GM12878 (cell line): ENCODE data around the gene RAPGEF4. TPM values are rescaled to one million over a fixed set of nuclear protein-coding genes. Genes with fewer than 3 reads are reported as not detected.

Source experiments
- ATAC-seq: fragments of 200-7000 bp; cut with Tn5 transposase; 3 replicates; pipeline ENCODE4 v1.9.1; 2020; ENCODE audit warnings: mild to moderate bottlenecking, moderate library complexity
- BruUV-seq: library from RNA; stranded (reverse); fragments of 400-500 nt; replicated peaks from 2 replicates; lab custom pipeline; 2021; lab: Mats Ljungman, UMichigan
- CTCF ChIA-PET: fragments of 300-600 bp; sonication (Branson Sonifier 250); formaldehyde crosslinking; extraction: SDS; loops from one replicate; lab custom pipeline; 2021; ENCODE audit warnings: inconsistent platforms; lab: Yijun Ruan, JAX
- POLR2A ChIA-PET: fragments of 350-600 bp; formaldehyde crosslinking; extraction: SDS; loops from one replicate; lab custom pipeline; 2021; ENCODE audit warnings: inconsistent platforms; lab: Charles Lee
- RAD21 ChIA-PET: fragments of 300-600 bp; sonication (Branson Sonifier 250); formaldehyde crosslinking; loops from one replicate; lab custom pipeline; 2023; ENCODE audit warnings: antibody characterized with exemption; ENCODE audit not compliant: unreplicated experiment; lab: Charles Lee
- SMC1A ChIA-PET: fragments of 300-600 bp; sonication (Branson Sonifier 250); formaldehyde crosslinking; loops from one replicate; lab custom pipeline; 2023; ENCODE audit not compliant: unreplicated experiment, uncharacterized antibody; lab: Charles Lee
- DNase-seq: peaks from one replicate; pipeline ENCODE4 v3.0.0-alpha.2; 2011; ENCODE audit warnings: low read depth, low spot score
- FAIRE-seq: peaks from 3 replicates; lab custom pipeline; 2011; peaks lifted over from hg19 to GRCh38; lab: Jason Lieb, UNC
- H2AFZ ChIP-seq: 2 replicates; pipeline ENCODE4 v1.6.0; 2011; ENCODE audit warnings: low read depth, low read length, control low read depth; ENCODE audit not compliant: control insufficient read depth
- H3K27ac ChIP-seq: 2 replicates; pipeline ENCODE4 v1.5.1; 2011; ENCODE audit warnings: control low read depth; ENCODE audit not compliant: control insufficient read depth, insufficient read depth
- H3K27me3 ChIP-seq, 2 experiments: replicated peaks in 1 of 2; 2 replicates each; pipeline versions ENCODE4 v1.6.0 to v1.6.1; 2011; ENCODE audit warnings: low read length in 1 of 2; ENCODE audit not compliant: control insufficient read depth in 2 of 2, insufficient read depth in 2 of 2
- H3K36me3 ChIP-seq, 2 experiments: 2 replicates each; pipeline ENCODE4 v1.5.1; 2011; ENCODE audit warnings: low read length in 1 of 2; ENCODE audit not compliant: control insufficient read depth in 2 of 2, insufficient read depth in 2 of 2
- H3K4me1 ChIP-seq: 2 replicates; pipeline ENCODE4 v1.6.1; 2011; ENCODE audit warnings: mild to moderate bottlenecking, low read length, moderate library complexity, mixed read lengths; ENCODE audit not compliant: control insufficient read depth, insufficient read depth
- H3K4me2 ChIP-seq: 2 replicates; pipeline ENCODE4 v1.6.0; 2011; ENCODE audit warnings: control low read depth; ENCODE audit not compliant: control insufficient read depth, insufficient read depth
- H3K4me3 ChIP-seq: fragments of 200-600 bp; sonication (generic); 2 replicates; pipeline ENCODE4 v1.5.1; 2016
- H3K79me2 ChIP-seq: 2 replicates; pipeline ENCODE4 v1.6.0; 2011; ENCODE audit warnings: low read length; ENCODE audit not compliant: control insufficient read depth, insufficient read depth
- H3K9ac ChIP-seq: 2 replicates; pipeline ENCODE4 v1.8.0; 2011; ENCODE audit warnings: low read length, control low read depth, mixed read lengths; ENCODE audit not compliant: control insufficient read depth, insufficient read depth
- H3K9me3 ChIP-seq: replicated peaks from 3 replicates; pipeline ENCODE4 v1.5.1; 2011; ENCODE audit warnings: mild to moderate bottlenecking, low read length; ENCODE audit not compliant: control insufficient read depth, insufficient read depth
- H4K20me1 ChIP-seq: 2 replicates; pipeline ENCODE4 v1.6.0; 2011; ENCODE audit not compliant: control insufficient read depth, insufficient read depth
- ASH2L ChIP-seq: fragments of 300-600, 200-600 bp; sonication (generic); IDR thresholded peaks from 2 replicates; pipeline ENCODE4 v1.6.1; 2017; ENCODE audit warnings: low read depth, mild to moderate bottlenecking, borderline replicate concordance
- BHLHE40 ChIP-seq, 2 experiments: fragments of 450-650 bp in 1 of 2; IDR thresholded peaks; 2 replicates each; pipeline ENCODE4 v1.6.1; 2011 to 2017; ENCODE audit warnings: low read depth in 2 of 2, borderline replicate concordance in 1 of 2, improper control_type of control experiment in 1 of 2, low read length in 1 of 2, mild to moderate bottlenecking in 1 of 2
- EZH2 ChIP-seq: IDR thresholded peaks from 2 replicates; pipeline ENCODE4 v1.6.1; 2012; ENCODE audit warnings: low read depth, mild to moderate bottlenecking, control low read depth, inconsistent platforms, low read length, borderline replicate concordance; ENCODE audit not compliant: control insufficient read depth
- IKZF1 ChIP-seq: fragments of 450-650 bp; conservative IDR thresholded peaks from 2 replicates; pipeline ENCODE4 v1.6.1; 2017; ENCODE audit warnings: antibody characterized with exemption, mild to moderate bottlenecking
- IRF3 ChIP-seq: fragments of 450-650 bp; IDR thresholded peaks from 2 replicates; pipeline ENCODE4 v1.6.1; 2014; ENCODE audit warnings: mild to moderate bottlenecking
- NFXL1 ChIP-seq: fragments of 450-650 bp; IDR thresholded peaks from 2 replicates; pipeline ENCODE4 v1.6.1; 2017; ENCODE audit warnings: antibody characterized with exemption, mild to moderate bottlenecking, borderline replicate concordance
- PML ChIP-seq: IDR thresholded peaks from 2 replicates; pipeline ENCODE4 v1.6.1; 2012; ENCODE audit warnings: low read length, inconsistent platforms
- WGBS: methylation state at CpG from one replicate; pipeline ENCODE4 v1.1.6; 2016; ENCODE audit warnings: low lambda C conversion rate; ENCODE audit not compliant: insufficient replicate concordance, insufficient coverage; ENCODE audit errors: missing lambda C conversion rate; 5-methylcytosine and 5-hydroxymethylcytosine counted together
- in situ Hi-C: fragments of 300-500 bp; cut with MboI; formaldehyde crosslinking; loops from 9 replicates; pipeline ENCODE4 v1.14.3; 2018; ENCODE audit warnings: mixed read lengths
- intact Hi-C: fragments of 100-400 bp; cut with micrococcal nuclease; formaldehyde crosslinking; loops from one replicate; pipeline ENCODE4 v1.14.2; 2022; ENCODE audit not compliant: unreplicated experiment
- polyA plus RNA-seq, 11 experiments: library from polyadenylated mRNA; depleted of rRNA in 4 of 11; unstranded in 6 of 11; stranded (reverse) in 5 of 11; fragments of >200 nt; fragmentation: Nextera tagmentation in 4 of 11; fragmentation: Illumina TruSeq in 1 of 11; extraction: Ambion mirVana in 4 of 11; extraction: Trizol in 1 of 11; gene quantifications; 1 replicate in 1 of 11; 2 replicates in 10 of 11; pipeline versions ENCODE4 v1.2.1 to v1.2.3, GENCODE V29; 2011 to 2016; ENCODE audit warnings: inconsistent platforms in 2 of 11, missing spikeins in 2 of 11, low read depth in 1 of 11
- total RNA-seq, 4 experiments: library from RNA; depleted of rRNA in 3 of 4; stranded (reverse); fragments of >200 nt in 3 of 4; fragmentation: Illumina TruSeq in 1 of 4; extraction: Trizol in 1 of 4; gene quantifications; 2 replicates each; pipeline versions ENCODE4 v1.2.1 to v1.2.3, GENCODE V29; 2013 to 2021

RAPGEF4 gene
- total and polyA plus RNA-seq, 10 of the 15 experiments (the other 5 are each of a cell fraction or from before 2014, with no cell fraction given) = 0.18 TPM; not detected in 8

GRCh38 chr2:172751564-172751963 lies 15.9 kb downstream of the RAPGEF4 start:
- BruUV-seq = no TSS peak
- DNase-seq (no peak), FAIRE-seq (no peak), ATAC-seq (no peak)
- H3K4me2 ChIP-seq = no peak overlapping the region
- ChIA-PET CTCF (no interaction called here), POLR2A (no interaction called here), SMC1A (no interaction called here), RAD21 (no interaction called here)
- H3K9me3 ChIP-seq = no peaks in the 10 kb centered on the region
- TF ChIP-seq BHLHE40 (IDR thresholded peaks at IDR 0.05; ENCODE audit: borderline replicate concordance in 1 of 2, low read depth in 2 of 2, low read length in 1 of 2) (no peak), PML (no peak), ASH2L (no peak), EZH2 (no peak), NFXL1 (no peak), IKZF1 (no peak), IRF3 (no peak)
- H3K27me3 ChIP-seq = no peaks in the 10 kb centered on the region
- H3K9ac ChIP-seq = no peak overlapping the region
- in situ Hi-C loops = no loop called here
- no peak overlapping the region for H3K27ac ChIP-seq
- H3K4me1 ChIP-seq = no peaks in the 10 kb centered on the region
- intact Hi-C loops = no loop called here
- no peaks in the 10 kb centered on the region for H4K20me1 ChIP-seq
- no peaks in the 10 kb centered on the region for H3K79me2 ChIP-seq
- no peak overlapping the region for H2AFZ ChIP-seq
- 0% methylated on average over 2 of the region's 2 CpGs for WGBS
- no peak overlapping the region for H3K4me3 ChIP-seq
- H3K36me3 ChIP-seq = no peaks in the 10 kb centered on the region
